Retinal pigment epithelial cell (primary cell): Measurements from ENCODE around the gene KRT6B.

Source experiments
- DNase-seq: peaks from one replicate; pipeline ENCODE4 v3.0.0-alpha.2; 2010; ENCODE audit warnings: low read depth
- H3K4me3 ChIP-seq: 2 replicates; pipeline ENCODE4 v1.5.1; 2011; ENCODE audit warnings: mild to moderate bottlenecking, low read length, control low read depth, moderate library complexity
- CTCF ChIP-seq: conservative IDR thresholded peaks from 2 replicates; pipeline ENCODE4 v1.5.1; 2011; ENCODE audit warnings: low read depth, low read length, control low read depth, inconsistent platforms

KRT6B gene

GRCh38 chr12:52418576-52419110 lies 33.3 kb downstream of the KRT6B start:
- H3K4me3 ChIP-seq, result no peak overlapping the region
- DNase-seq, result no peak
- no peak for TF ChIP-seq CTCF

- no peak for TF ChIP-seq CTCF
- H3K4me3 ChIP-seq, result no peak overlapping the region
- no peak for DNase-seq
These were observed 34.2 kb downstream of the KRT6B start for GRCh38 chr12:52417740-52418139.

- TF ChIP-seq CTCF, result no peak
- no peak overlapping the region for H3K4me3 ChIP-seq
- DNase-seq, result no peak
These were observed 35.2 kb downstream of the KRT6B start for GRCh38 chr12:52416795-52417194.

- TF ChIP-seq CTCF, result no peak
- no peak overlapping the region for H3K4me3 ChIP-seq
- peak; percentile 2 for DNase-seq
These were observed 35.8 kb downstream of the KRT6B start for GRCh38 chr12:52415870-52416750.

GRCh38 chr12:52414936-52415335 lies 37.0 kb downstream of the KRT6B start:
- no peak for DNase-seq
- no peak for TF ChIP-seq CTCF
- H3K4me3 ChIP-seq, result no peak overlapping the region

- TF ChIP-seq CTCF, result no peak
- no peak for DNase-seq
- H3K4me3 ChIP-seq, result no peak overlapping the region
These were observed 38.1 kb downstream of the KRT6B start for GRCh38 chr12:52413782-52414345.
